Spleen (tissue), 11 donors: ENCODE measurements around the gene APP. TPM values are rescaled to one million over a fixed set of nuclear protein-coding genes. Genes with fewer than 3 reads are reported as not detected.

Experiments used
- DNase-seq: peaks from one replicate; pipeline ENCODE4 v3.0.0-alpha.2; 2020
- H3K27ac ChIP-seq, 8 donors: fragments of 200-600 bp; sonication (generic) in 7 of 8; 1 replicate in 4 of 8; 2 replicates in 4 of 8; pipeline versions ENCODE4 v1.5.0 to v1.8.0; 2016 to 2021; ENCODE audit warnings: inconsistent platforms in 4 of 8, mild to moderate bottlenecking in 4 of 8, moderate library complexity in 1 of 8
- H3K27me3 ChIP-seq, 7 donors: fragments of 200-600 bp; sonication (generic) in 6 of 7; replicated peaks in 1 of 7; 1 replicate in 4 of 7; 2 replicates in 3 of 7; pipeline versions ENCODE4 v1.5.0 to v1.8.0; 2016 to 2021; ENCODE audit warnings: inconsistent platforms in 3 of 7, mild to moderate bottlenecking in 1 of 7
- H3K36me3 ChIP-seq, 6 donors: fragments of 200-600 bp; sonication (generic) in 5 of 6; 1 replicate in 4 of 6; 2 replicates in 2 of 6; pipeline versions ENCODE4 v1.5.0 to v1.8.0; 2016 to 2021; ENCODE audit warnings: inconsistent platforms in 2 of 6
- H3K4me1 ChIP-seq, 6 donors: fragments of 200-600 bp; sonication (generic) in 5 of 6; 1 replicate in 3 of 6; 2 replicates in 3 of 6; pipeline versions ENCODE4 v1.5.0 to v1.8.0; 2016 to 2021; ENCODE audit warnings: inconsistent platforms in 3 of 6
- H3K4me3 ChIP-seq, 8 donors: fragments of 200-600 bp; sonication (generic) in 7 of 8; 1 replicate in 4 of 8; 2 replicates in 4 of 8; pipeline versions ENCODE4 v1.5.0 to v1.8.0; 2016 to 2021; ENCODE audit warnings: inconsistent platforms in 4 of 8, mild to moderate bottlenecking in 4 of 8, moderate library complexity in 2 of 8
- H3K9me3 ChIP-seq, 8 donors: fragments of 200-600 bp; sonication (generic) in 7 of 8; 1 replicate in 4 of 8; 2 replicates in 4 of 8; pipeline versions ENCODE4 v1.5.0 to v1.8.0; 2016 to 2021; ENCODE audit warnings: inconsistent platforms in 4 of 8
- CTCF ChIP-seq, 11 experiments: fragments of 200-600 bp in 7 of 11; fragments of 450-650 bp in 4 of 11; sonication (generic) in 4 of 11; IDR thresholded peaks in 8 of 11; conservative IDR thresholded peaks in 3 of 11; 1 replicate in 7 of 11; 2 replicates in 4 of 11; pipeline versions ENCODE4 v1.4.0 to v1.8.0; 2016 to 2021; ENCODE audit warnings: antibody characterized with exemption in 11 of 11, inconsistent platforms in 4 of 11, mild to moderate bottlenecking in 1 of 11
- POLR2A ChIP-seq, 3 donors: fragments of 450-650 bp; IDR thresholded peaks; one replicate each; pipeline ENCODE4 v1.5.1; 2017; ENCODE audit warnings: antibody characterized with exemption in 3 of 3, mild to moderate bottlenecking in 1 of 3
- POLR2AphosphoS5 ChIP-seq, 3 donors: sonication (generic); formaldehyde crosslinking; IDR thresholded peaks; one replicate each; pipeline ENCODE4 v1.5.1; 2017; ENCODE audit warnings: antibody characterized with exemption in 3 of 3
- WGBS, 5 donors: extraction: QIAGEN DNeasy Blood & Tissue Kit in 3 of 5; methylation state at CpG; one replicate each; pipeline versions ENCODE4 v1.1.5 to v1.1.7; 2013 to 2018; 5-methylcytosine and 5-hydroxymethylcytosine counted together
- intact Hi-C: fragments of 100-400 bp; cut with DNase I; formaldehyde crosslinking; loops from one replicate; pipeline ENCODE4 v1.15.0; 2023; ENCODE audit warnings: low total_unique reads
- polyA plus RNA-seq, 3 donors: library from polyadenylated mRNA; stranded (reverse); fragments of 200-250 nt; gene quantifications; one replicate each; pipeline ENCODE4 v1.2.1, GENCODE V29; 2013
- total RNA-seq, 7 donors: library from RNA; depleted of rRNA in 3 of 7; stranded (reverse); fragments of >200 nt in 3 of 7; fragmentation: NEBNext Ultra II Directional in 4 of 7; extraction: Animal tissue kit (Norgen Biotek cat#: 25700) in 4 of 7; gene quantifications; one replicate each; pipeline versions ENCODE4 v1.1.0 to v1.2.1, GENCODE V29; 2016 to 2021
- donor health status: healthy with polysubstance abuse.
- donor health status: DM: no; HTN: no; CAD: no; lungs with moderate emphysema.
- donor health status: DM: no; HTN: no; CAD: no.
- donor health status: Bipolar disorder and iron deficiency.
- donor health status: healthy.
- donor health status: DM: no; HTN: no; CAD: no.
- donor health status: DM: yes; HTN: yes; CAD: no.

APP gene
- total and polyA plus RNA-seq, 10 donors: 25.3 to 398 (median 282) TPM

DNA sequence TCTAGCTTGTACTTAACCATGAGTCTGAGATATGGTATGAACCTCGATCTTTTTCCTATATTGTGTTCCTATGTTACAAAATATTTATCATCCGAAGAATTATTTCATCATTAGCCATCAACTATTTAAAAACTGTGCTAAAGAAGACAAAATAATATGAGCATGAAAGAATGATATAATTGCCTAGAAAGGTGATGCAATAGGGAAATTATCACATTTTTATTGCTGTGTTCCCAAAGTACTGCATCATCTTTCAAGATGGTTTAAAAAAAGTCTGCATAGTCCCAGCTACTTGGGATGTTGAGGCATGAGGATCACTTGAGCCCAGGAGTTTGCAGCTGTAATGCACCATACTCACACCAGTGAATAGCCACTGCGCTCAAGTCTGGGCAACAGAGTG, 126.7 kb downstream of the APP start:
- Histone ChIP-seq H3K27me3 (no peaks in the 10 kb centered on the region), H3K27ac (no peak overlapping the region), H3K36me3 (peaks cover 0 to 59% (median 0%) of the 10 kb centered on the region in 6 donors), H3K4me1 (no peaks in the 10 kb centered on the region), H3K4me3 (no peak overlapping the region), H3K9me3 (no peaks in the 10 kb centered on the region)
- DNase-seq: no peak
- 72 to 94% (median 77%) methylated on average over 3 of the region's 3 CpGs for WGBS, 5 donors
- TF ChIP-seq POLR2AphosphoS5 (IDR thresholded peaks at IDR 0.05) (no peak), CTCF (IDR thresholded peaks at IDR 0.05 in 8 of 11, conservative IDR thresholded peaks at IDR 0.05 in 3 of 11) (no peak), POLR2A (IDR thresholded peaks at IDR 0.05) (no peak)
- intact Hi-C loops: no loop called here

DNA sequence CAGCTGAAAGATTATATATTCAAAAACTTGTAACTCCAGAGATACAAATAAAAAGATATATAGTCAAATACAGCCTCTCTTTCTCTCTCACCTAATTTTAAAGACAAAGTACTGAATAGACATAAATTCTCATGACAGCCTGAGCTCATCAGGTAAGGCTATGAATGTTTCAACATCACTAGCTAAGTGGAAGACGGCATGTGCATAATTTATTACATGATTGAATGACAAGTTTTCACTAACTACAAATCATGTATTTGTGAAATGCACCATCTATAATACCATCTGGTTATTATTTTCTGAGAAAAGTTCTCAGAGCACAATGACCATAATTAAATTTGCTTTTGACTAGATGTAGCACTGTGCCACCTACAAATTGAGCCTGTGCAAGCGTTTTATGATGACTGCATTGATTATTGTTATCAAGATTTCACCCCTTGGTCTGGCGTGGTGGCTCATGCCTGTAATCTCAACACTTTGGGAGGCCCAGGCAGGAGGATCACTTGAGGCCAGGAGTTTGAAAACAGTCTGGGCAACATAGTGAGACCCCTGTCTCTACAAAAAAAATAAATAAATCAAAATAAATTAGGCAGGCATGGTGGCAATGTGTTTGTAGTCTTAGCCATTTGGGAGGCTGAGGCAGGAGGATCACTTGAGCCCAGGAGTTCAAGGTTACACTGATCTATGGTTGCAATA, 128.2 kb downstream of the APP start:
- Histone ChIP-seq H3K27ac (no peak overlapping the region), H3K4me3 (no peak overlapping the region), H3K9me3 (no peaks in the 10 kb centered on the region), H3K27me3 (no peaks in the 10 kb centered on the region), H3K4me1 (no peaks in the 10 kb centered on the region), H3K36me3 (peaks cover 0 to 43% (median 0%) of the 10 kb centered on the region in 6 donors)
- 85 to 96% (median 90%) methylated on average over 3 of the region's 3 CpGs for WGBS, 5 donors
- TF ChIP-seq POLR2AphosphoS5 (IDR thresholded peaks at IDR 0.05): no peak
- TF ChIP-seq CTCF (IDR thresholded peaks at IDR 0.05 in 8 of 11, conservative IDR thresholded peaks at IDR 0.05 in 3 of 11): no peak
- TF ChIP-seq POLR2A (IDR thresholded peaks at IDR 0.05): no peak
- DNase-seq: no peak
- intact Hi-C loops: no loop called here

DNA sequence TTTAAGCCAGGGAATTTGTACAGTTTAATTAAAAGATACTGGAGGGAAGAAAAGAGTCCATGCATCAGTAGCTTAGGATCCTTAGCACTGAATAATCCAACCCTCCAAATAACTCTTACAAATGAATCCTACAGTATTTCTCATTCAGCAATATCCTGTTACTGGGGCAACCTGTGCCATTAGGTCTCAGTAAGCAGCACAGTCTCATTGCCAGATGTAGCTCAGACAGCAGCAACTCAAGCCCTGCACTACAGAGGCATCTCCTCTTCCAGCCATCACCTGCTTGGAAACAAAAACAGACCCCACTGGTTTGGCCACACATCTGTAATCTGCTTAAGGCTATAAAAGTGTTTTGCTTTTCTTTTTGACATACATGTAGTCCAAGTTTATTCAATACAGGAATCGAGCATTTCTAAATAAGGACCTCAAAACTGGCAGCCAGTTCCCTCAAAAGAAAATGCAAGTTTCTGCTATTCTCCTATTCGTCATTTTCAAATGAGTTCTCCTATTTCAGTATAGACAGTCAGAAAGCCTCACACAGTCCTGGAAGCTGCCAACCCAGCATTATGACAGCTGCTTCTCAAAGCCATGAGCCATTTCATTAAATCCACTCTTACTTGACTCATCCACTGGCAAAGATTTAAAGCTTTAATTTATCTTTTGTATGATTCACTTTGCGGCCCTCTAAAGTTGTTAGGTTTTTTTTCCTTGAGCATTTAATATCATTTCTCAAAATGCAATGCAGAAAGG, 129.0 kb downstream of the APP start:
- no peak for TF ChIP-seq POLR2A (IDR thresholded peaks at IDR 0.05)
- Histone ChIP-seq H3K27ac (no peak overlapping the region), H3K9me3 (no peaks in the 10 kb centered on the region), H3K4me3 (no peak overlapping the region), H3K27me3 (no peaks in the 10 kb centered on the region), H3K4me1 (no peaks in the 10 kb centered on the region), H3K36me3 (peaks cover 0 to 36% (median 0%) of the 10 kb centered on the region in 6 donors)
- no peak for DNase-seq
- intact Hi-C loops: no loop called here
- WGBS, 5 donors: 82 to 90% (median 89%) methylated on average over 3 of the region's 3 CpGs

DNA sequence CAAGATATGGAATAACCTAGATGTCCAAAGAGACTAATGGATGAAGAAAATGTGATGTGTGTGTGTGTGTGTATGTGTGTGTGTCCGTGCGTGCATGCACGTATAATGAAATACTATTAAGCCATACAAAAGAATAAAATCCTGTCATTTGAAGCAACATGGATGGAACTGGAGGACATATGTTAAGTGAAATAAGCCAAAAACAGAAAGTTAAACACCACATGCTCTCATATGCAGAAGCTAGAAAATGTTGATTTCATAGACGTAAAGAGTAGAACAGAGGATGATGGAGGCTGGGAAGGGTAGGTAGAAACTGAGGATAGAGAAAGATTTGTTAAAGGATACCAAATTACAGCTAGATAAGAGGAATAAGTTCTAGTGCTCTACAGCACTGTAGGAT, 133.7 kb downstream of the APP start:
- Histone ChIP-seq H3K27me3 (no peaks in the 10 kb centered on the region), H3K9me3 (no peaks in the 10 kb centered on the region), H3K4me3 (no peak overlapping the region), H3K36me3 (peaks cover 0 to 15% (median 4%) of the 10 kb centered on the region in 6 donors), H3K27ac (no peak overlapping the region), H3K4me1 (no peaks in the 10 kb centered on the region)
- intact Hi-C loops: no loop called here
- TF ChIP-seq POLR2AphosphoS5 (IDR thresholded peaks at IDR 0.05): no peak
- no peak for TF ChIP-seq POLR2A (IDR thresholded peaks at IDR 0.05)
- no peak for TF ChIP-seq CTCF (IDR thresholded peaks at IDR 0.05 in 8 of 11, conservative IDR thresholded peaks at IDR 0.05 in 3 of 11)
- WGBS, 5 donors: 93 to 99% (median 97%) methylated on average over 4 of the region's 4 CpGs
- no peak for DNase-seq
